Measurements from ENCODE around the gene NTRK3.

The NTRK3 gene

GRCh38 chr15:88262064-88262463 lies 5.5 kb upstream of the NTRK3 start:
- no peak overlapping the region for H3K4me3 ChIP-seq (ENCODE audit: low read depth, low read length)
- no peak for DNase-seq (ENCODE audit: low read depth)

GRCh38 chr15:88258093-88258641 lies 1.6 kb upstream of the NTRK3 start:
- H3K4me3 ChIP-seq (ENCODE audit: low read depth, low read length): no peak overlapping the region

GRCh38 chr15:88257311-88258092 lies 963 bp upstream of the NTRK3 start:
- H3K4me3 ChIP-seq (ENCODE audit: low read depth, low read length): no peak overlapping the region
- no peak for DNase-seq (ENCODE audit: low read depth)

More at GRCh38 chr15:88258093-88258641, 1.6 kb upstream of the NTRK3 start:
- DNase-seq (ENCODE audit: low read depth): no peak

GRCh38 chr15:88255484-88256278 lies 858 bp downstream of the NTRK3 start:
- peak overlapping the region; percentile 20 for H3K4me3 ChIP-seq (ENCODE audit: low read depth, low read length)
- DNase-seq (ENCODE audit: low read depth): no peak

GRCh38 chr15:88255087-88255483 lies 1.5 kb downstream of the NTRK3 start:
- no peak for DNase-seq (ENCODE audit: low read depth)
- H3K4me3 ChIP-seq (ENCODE audit: low read depth, low read length): no peak overlapping the region

- H3K4me3 ChIP-seq (ENCODE audit: low read depth, low read length): no peak overlapping the region
- DNase-seq (ENCODE audit: low read depth): no peak
Observed at GRCh38 chr15:88252441-88252840, 4.1 kb downstream of the NTRK3 start.

- no peak for DNase-seq (ENCODE audit: low read depth)
- no peak overlapping the region for H3K4me3 ChIP-seq (ENCODE audit: low read depth, low read length)
Observed at GRCh38 chr15:88250826-88251225, 5.7 kb downstream of the NTRK3 start.

GRCh38 chr15:88249220-88249619 lies 7.3 kb downstream of the NTRK3 start:
- no peak for DNase-seq (ENCODE audit: low read depth)
- no peak overlapping the region for H3K4me3 ChIP-seq (ENCODE audit: low read depth, low read length)

GRCh38 chr15:88247914-88248313 lies 8.6 kb downstream of the NTRK3 start:
- DNase-seq (ENCODE audit: low read depth): no peak
- no peak overlapping the region for H3K4me3 ChIP-seq (ENCODE audit: low read depth, low read length)

- no peak overlapping the region for H3K4me3 ChIP-seq (ENCODE audit: low read depth, low read length)
- DNase-seq (ENCODE audit: low read depth): no peak
Observed at GRCh38 chr15:88246666-88247446, 9.7 kb downstream of the NTRK3 start.

- no peak for DNase-seq (ENCODE audit: low read depth)
- no peak overlapping the region for H3K4me3 ChIP-seq (ENCODE audit: low read depth, low read length)
Observed at GRCh38 chr15:88246081-88246480, 10.5 kb downstream of the NTRK3 start.

- no peak overlapping the region for H3K4me3 ChIP-seq (ENCODE audit: low read depth, low read length)
- no peak for DNase-seq (ENCODE audit: low read depth)
Observed at GRCh38 chr15:88243895-88244787, 12.4 kb downstream of the NTRK3 start.

- H3K4me3 ChIP-seq (ENCODE audit: low read depth, low read length): no peak overlapping the region
- no peak for DNase-seq (ENCODE audit: low read depth)
Observed at GRCh38 chr15:88242586-88243555, 13.7 kb downstream of the NTRK3 start.

GRCh38 chr15:88241461-88241860 lies 15.1 kb downstream of the NTRK3 start:
- DNase-seq (ENCODE audit: low read depth): no peak
- no peak overlapping the region for H3K4me3 ChIP-seq (ENCODE audit: low read depth, low read length)

GRCh38 chr15:88241060-88241459 lies 15.5 kb downstream of the NTRK3 start:
- no peak overlapping the region for H3K4me3 ChIP-seq (ENCODE audit: low read depth, low read length)
- no peak for DNase-seq (ENCODE audit: low read depth)

- DNase-seq (ENCODE audit: low read depth): no peak
- no peak overlapping the region for H3K4me3 ChIP-seq (ENCODE audit: low read depth, low read length)
Observed at GRCh38 chr15:88239594-88239993, 16.9 kb downstream of the NTRK3 start.

- no peak for DNase-seq (ENCODE audit: low read depth)
- H3K4me3 ChIP-seq (ENCODE audit: low read depth, low read length): no peak overlapping the region
Observed at GRCh38 chr15:88238618-88239430, 17.7 kb downstream of the NTRK3 start.
